NCI-H510A treated with DMSO at 0.1 percent for 48 hours (cell line): Measurements from ENCODE around the gene EFNA3.

Source experiments
- DNase-seq: peaks from one replicate; lab custom pipeline; 2025; lab: John Stamatoyannopoulos, UW

Gene EFNA3, protein sequence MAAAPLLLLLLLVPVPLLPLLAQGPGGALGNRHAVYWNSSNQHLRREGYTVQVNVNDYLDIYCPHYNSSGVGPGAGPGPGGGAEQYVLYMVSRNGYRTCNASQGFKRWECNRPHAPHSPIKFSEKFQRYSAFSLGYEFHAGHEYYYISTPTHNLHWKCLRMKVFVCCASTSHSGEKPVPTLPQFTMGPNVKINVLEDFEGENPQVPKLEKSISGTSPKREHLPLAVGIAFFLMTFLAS

DNA sequence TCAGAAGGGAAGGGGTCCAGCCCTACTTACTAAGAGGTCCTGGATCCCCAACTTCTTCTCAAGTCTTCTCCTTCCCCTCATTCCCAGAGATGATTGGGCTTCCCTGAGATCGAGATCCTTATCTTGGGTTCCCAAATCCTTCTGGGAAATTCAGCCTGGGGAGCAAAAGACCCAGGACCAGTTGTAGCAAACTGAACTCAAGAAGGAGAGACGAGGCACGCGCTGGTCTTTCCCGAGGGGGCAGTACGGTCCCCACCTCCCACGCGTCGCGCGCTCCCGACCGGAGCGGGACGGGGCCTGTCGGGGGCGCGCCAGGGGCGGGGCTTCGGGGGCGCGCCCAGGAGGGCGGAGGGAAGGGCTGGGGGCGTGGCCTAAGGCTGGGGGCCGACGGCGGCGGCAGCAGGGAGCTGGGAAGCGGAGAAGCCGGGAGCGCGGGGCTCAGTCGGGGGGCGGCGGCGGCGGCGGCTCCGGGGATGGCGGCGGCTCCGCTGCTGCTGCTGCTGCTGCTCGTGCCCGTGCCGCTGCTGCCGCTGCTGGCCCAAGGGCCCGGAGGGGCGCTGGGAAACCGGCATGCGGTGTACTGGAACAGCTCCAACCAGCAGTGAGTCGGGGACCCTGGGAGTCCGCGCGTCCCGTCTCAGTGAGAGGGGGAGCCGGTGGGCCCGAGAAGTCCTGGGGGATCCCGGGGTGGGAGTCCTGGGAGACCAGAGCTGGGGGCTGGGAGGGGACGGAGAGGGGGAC, at the start of gene EFNA3:
Gene EFNA3 (plus strand): TSS at position 369 of the 741 bp plus-strand sequence. CDS start 105 bp downstream, at position 474.
- DNase-seq, result no peak

DNA sequence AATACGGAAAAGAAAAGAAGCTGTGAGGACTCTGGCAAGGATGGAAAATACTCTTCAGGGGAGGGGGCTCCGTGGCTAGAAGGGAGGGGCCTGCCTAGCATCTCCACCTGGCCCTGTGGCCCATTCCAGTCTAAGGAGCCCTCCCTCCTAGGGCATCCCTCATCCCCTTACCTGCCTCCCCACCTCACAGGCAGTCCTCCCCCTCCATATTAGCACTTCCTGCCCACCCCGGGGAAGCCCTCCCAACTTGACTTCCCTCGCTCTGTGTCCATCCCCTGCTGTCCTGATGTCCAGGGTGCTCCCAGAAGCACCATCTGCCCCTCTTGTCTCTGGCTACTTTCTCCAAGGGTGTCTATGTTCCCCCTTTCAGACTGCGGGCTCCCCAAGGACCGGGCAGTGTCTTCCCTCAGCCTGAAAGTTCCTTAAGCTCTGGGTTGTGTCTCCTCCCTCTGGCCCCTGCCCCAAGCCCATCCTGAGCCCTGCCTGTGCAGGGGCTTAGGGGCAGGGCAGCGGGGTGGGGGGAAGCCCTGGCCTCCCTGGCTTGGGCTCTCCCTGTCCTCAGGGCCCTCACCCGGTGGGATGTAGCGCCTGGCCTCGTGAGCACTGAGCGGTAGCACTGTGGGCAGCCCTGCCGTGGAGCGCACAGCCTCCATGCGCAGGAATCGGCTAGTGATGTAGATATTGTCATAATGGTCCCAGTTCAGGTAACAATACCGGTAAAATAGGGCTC, 49.0 kb upstream of the EFNA3 start:
- DNase-seq, result no peak

GRCh38 chr1:155030243-155030795, 48.3 kb upstream of the EFNA3 start:
- no peak for DNase-seq

DNA sequence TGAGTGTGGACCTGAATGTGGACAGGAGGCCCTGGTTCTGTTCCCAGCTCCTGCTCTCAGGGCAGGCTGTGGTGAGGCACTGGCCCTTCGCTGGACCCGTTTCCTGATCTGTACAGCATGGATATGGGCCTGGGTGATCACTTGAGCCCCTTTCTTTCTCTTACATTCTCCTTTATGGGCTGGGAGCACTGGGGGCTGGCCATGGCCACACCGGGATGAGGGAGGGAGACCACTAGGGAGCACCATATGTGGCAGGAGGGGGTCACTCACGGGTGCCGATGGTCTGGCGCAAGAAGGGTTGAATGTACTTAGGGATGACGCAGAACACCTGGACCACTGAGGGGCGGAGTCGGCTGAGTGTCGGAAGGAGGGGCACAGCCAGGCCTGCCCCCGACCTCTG, 47.7 kb upstream of the EFNA3 start:
- no peak for DNase-seq

GRCh38 chr1:155032886-155033285, 45.8 kb upstream of the EFNA3 start:
- no peak for DNase-seq

GRCh38 chr1:155033524-155033923, 45.1 kb upstream of the EFNA3 start, which contains the start of the genes DCST1 and DCST2:
Gene DCST1 (plus strand): TSS chr1:155033824. CDS start chr1:155034037, 213 bp downstream.
Gene DCST2 (minus strand): TSS chr1:155033781. CDS start chr1:155033701, 80 bp downstream.
- DNase-seq, result no peak

- no peak for DNase-seq
Measured at GRCh38 chr1:155034318-155035208, 44.1 kb upstream of the EFNA3 start.

DNA sequence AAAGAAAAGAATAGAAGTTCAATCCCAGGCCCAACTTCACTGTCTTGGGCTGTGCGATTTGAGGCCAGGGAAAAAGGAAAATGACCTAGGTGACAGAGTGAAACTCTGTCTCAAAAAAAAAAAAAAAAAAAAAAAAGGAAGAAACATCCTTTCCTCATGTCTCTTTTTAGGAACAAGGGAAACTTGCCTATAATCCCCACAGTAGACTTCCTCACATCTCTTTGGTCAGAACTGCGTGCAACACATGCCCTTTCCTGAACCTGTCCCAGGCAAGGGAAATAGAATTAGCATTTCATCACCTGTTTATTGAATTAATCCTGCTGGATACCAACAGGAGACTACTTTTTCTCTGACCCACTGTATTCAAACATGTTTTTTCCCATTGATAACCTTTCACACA, 42.7 kb upstream of the EFNA3 start:
- DNase-seq, result no peak

DNA sequence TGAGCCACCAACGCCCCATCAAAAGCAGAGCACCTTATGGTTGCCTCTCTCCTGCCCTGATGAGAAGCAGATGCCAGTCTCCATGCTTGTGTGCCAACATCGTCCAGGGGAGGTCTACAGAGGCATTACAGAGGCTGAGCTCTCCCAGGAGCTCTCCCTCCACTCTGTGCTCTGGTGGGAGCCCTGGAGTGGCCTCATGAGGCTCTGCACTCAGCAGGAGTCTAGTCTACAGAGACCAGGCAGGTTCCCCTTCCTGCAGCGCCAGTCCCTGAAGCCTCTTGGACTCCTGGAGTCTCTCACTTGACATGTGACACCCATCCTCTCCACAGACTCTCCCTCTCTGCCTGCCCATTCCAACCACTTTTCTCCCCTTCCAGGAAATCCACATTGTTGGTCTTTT, 41.6 kb upstream of the EFNA3 start:
- peak; percentile 20 for DNase-seq

DNA sequence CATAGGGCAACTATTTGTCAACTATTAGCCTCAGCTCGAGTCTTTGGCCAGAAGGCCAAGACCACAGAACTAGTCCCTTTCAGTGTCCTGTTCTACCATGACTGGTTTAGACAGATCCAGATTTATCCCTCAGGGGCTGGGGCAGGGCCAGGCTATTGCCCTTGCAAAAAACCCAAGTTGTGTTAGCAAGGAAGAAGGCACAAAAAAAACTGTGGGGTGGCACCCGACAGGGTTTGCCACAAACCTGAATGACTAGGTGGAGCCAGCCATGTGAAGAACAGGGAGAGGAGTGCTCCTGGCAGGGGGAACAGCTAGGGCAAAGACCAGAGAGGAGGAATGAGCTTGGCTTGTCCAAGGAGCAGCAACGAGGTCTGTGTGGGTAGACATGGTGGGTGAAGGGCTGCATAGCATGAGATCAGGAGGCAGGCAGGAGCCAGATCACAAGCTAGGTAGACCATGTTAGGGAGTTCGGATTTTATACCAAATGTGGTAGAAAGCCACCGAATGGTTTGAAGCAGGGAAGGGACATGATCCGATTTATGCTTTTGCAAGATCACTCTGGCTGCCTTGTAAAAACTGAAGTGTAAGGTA, 40.7 kb upstream of the EFNA3 start:
- DNase-seq, result no peak

DNA sequence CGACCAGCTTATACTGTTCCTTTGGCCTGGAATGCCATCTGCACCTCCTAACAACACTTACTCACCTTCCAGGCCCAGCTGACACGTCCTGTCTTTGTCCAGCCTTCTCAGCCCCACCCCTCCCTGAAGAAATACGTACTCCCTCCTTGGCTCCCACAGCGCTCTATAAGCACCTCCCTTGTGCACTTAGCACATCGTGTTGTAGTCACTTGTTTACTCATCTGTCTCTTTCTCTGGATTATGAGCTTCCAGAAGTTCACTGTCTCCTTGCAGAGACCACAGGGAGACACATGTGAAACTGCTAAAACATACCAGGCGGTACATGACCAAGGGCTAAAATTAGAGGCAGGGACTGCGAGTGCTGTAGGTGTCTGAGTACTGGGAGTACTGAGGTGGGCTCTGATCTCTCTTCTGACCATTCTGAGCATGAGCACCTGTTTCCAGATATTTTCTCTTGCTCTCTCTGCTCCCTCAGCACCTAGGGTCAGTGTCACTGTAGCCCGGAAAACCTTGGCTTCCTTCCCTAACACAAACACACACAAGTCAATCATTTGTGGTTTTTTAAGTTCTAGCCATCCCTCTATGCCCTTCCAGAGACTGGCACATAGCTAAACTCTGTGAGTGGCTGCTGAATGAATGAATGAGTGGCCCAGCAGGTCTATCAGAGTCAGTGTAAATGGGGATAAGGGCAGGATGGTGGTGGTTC, 39.9 kb upstream of the EFNA3 start:
- DNase-seq, result peak; percentile 12

- DNase-seq, result no peak
Measured at GRCh38 chr1:155039308-155039669, 39.3 kb upstream of the EFNA3 start.

DNA sequence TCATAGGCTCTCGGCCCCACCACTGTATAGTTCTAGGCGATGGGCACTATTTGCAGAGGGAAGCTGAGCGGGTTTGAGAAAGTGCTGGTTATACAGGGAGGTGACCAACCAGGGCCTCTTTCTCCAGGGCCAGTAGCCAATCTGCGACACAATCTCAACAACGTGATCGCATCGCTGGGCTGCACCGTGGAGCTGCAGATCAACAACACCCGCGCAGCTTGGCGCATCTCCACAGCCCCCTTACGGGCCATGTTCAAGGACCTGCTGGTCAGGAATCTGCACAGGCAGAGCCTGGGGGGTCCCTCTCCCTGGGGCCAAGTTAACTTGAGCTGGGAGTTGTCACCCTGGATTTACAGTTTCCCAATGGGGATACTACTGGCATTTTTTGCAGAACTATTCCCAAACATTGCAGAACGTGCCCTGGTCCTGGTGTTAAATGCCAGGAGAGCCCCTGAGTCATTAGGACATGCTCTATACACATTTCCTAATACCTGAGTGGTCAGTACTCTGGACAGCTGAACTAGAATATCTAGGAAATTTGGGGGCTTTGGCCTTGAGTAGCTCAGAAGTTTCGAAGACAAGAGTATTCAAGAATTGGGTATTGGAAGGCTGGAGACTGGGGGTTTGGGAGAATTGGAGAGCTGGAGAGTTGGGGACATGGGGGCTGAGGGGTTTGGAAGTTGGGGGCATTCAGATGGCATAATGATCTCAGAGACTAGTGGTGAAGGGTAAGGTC, 38.1 kb upstream of the EFNA3 start:
- no peak for DNase-seq

DNA sequence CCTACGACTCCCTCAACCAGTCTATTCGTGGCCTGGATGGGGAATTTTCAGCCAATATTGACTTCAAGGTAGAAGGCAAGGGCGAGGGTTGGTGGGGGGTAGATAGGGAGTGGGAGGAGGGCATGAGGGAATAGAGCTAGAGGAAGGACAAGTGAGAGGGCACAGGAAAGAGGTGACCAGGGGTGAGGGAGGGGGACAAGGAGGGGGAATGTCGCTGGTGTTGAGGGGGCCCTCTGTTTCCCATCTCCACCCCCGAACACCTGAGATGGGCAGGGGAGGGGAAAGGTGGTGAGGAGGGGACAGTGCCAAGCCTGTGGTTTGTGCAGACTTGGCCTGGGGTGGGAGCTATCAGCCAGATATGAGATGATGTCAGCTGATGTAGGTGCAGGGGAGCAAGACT, 35.8 kb upstream of the EFNA3 start:
- no peak for DNase-seq

GRCh38 chr1:155043301-155043702, 35.3 kb upstream of the EFNA3 start:
- DNase-seq, result no peak

GRCh38 chr1:155043793-155044192, 34.8 kb upstream of the EFNA3 start:
- DNase-seq, result no peak

- DNase-seq, result no peak
Measured at GRCh38 chr1:155044365-155044764, 34.3 kb upstream of the EFNA3 start.

DNA sequence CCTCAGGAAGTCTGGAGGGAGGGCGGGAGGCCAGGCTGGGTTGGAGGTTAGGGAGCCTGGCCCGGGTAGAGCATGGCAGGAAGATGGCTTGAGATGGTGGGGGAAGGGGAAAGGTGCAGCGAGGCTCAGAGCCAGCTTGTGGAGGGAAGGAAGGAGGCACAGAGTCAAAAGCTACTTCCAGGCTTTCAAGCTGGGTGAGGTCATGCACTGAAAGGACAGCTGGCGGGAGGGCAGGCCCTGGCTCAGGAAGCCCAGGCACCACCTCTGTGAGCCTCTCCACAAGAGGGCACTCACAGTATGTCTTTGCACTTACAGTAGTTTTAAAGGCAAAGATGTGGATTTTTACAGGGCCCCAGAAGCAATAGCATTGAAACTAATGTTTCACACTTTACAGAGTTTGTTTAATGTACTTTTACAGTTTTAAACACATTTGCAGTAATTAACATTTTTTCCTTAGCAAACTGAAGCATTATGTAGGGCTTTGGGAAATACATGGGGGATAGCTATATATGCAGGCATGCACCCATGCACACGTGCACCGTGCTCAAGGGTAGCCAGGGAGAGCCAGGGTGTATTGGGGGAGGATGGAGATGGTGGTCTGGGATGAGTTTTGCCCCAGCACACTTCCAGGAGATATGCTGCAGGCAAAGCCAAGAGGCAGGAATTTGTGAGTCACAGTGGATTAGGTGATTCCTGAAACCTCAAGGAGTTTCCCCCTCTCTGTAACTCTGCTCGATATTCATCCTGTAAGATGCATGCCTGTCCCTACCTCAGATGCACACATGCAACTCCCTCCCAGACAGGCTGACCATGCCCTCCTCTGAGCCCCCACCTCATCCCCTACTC, 33.6 kb upstream of the EFNA3 start:
- peak; percentile 81 for DNase-seq
